Uterus (tissue), 2 donors: ENCODE measurements around the gene OR10G8.

Experiments used
- CTCF ChIP-seq, 4 experiments: fragments of 200-600 bp in 2 of 4; fragments of 450-650 bp in 2 of 4; sonication (generic) in 2 of 4; IDR thresholded peaks; one replicate each; pipeline ENCODE4 v1.5.1; 2016 to 2019; ENCODE audit warnings: antibody characterized with exemption in 4 of 4, mild to moderate bottlenecking in 2 of 4, moderate library complexity in 1 of 4
- POLR2A ChIP-seq, 2 donors: fragments of 450-650 bp; IDR thresholded peaks; one replicate each; pipeline ENCODE4 v1.6.1; 2016; ENCODE audit warnings: antibody characterized with exemption in 2 of 2, mild to moderate bottlenecking in 1 of 2, moderate library complexity in 1 of 2

DNA sequence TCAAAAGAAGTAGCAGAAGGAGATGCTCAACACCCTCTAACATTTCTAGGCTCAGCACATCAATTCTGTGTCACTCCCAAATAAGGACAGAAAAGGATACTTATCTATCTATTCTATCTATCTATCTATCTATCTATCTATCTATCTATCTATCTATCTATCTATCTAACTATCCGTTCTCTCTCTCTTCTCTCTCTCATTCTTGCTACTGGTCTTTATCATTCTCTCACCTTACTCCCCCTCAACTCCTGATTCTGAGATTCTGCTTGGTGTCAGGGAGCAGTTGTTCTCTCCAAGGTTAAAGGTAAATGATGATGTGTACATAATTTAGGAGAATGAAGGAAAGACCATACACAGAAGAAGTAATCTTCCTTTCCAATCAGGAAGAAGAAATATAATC, 31.5 kb upstream of the OR10G8 start, which contains the start of gene OR10G6:
- TF ChIP-seq CTCF (IDR thresholded peaks at IDR 0.05) (no peak), POLR2A (IDR thresholded peaks at IDR 0.05) (no peak)
